Kidney epithelial cell (primary cell): ENCODE results near the gene DNMBP. TPM values are rescaled to one million over a fixed set of nuclear protein-coding genes. Genes with fewer than 3 reads are reported as not detected.

Experiments used
- DNase-seq: peaks from one replicate; pipeline ENCODE4 v3.0.0-alpha.2; 2010; ENCODE audit warnings: low read depth
- H3K27me3 ChIP-seq: 2 replicates; pipeline ENCODE4 v1.6.0; 2011; ENCODE audit warnings: low read length; ENCODE audit not compliant: control insufficient read depth, insufficient read depth
- H3K36me3 ChIP-seq: 2 replicates; pipeline ENCODE4 v1.5.1; 2011; ENCODE audit warnings: low read length; ENCODE audit not compliant: control insufficient read depth, insufficient read depth
- H3K4me3 ChIP-seq: 2 replicates; pipeline ENCODE4 v1.5.1; 2011; ENCODE audit warnings: low read depth, mild to moderate bottlenecking, control low read depth, low read length
- total RNA-seq: library from RNA; depleted of rRNA; stranded (reverse); fragments of >200 nt; gene quantifications from 2 replicates; pipeline ENCODE4 v1.2.3, GENCODE V29; 2015
- TF ChIP-seq, protein P1 (sequence below): IDR thresholded peaks from 2 replicates; pipeline ENCODE4 v1.5.1; 2011; ENCODE audit warnings: mild to moderate bottlenecking, moderate library complexity, low read length, control low read depth, inconsistent platforms; ENCODE audit not compliant: insufficient read depth, poor library complexity, severe bottlenecking

The DNMBP gene
- total RNA-seq, 1 donor from 2014 or later = 15.3 TPM

DNA sequence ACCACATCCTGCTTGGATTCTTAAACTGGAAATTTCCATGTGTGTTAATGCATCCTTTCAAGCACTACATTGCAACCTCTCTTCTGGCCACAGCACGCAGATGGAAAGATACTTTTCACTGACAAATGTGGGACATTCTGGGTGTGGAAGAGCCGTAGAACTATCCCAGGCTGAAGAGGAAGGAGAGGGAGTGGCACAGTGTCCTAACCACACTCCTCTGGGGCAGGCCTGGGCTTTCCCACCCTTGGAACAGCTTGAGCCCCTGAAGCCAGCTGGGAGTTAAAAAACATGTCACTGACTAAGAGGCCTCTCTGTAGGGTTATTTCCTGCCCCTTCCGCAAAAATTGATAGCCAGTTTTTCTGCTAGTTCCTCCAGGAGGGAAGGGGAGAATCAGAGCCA is 34.0 kb upstream of the DNMBP start:
- TF ChIP-seq, protein P1, sequence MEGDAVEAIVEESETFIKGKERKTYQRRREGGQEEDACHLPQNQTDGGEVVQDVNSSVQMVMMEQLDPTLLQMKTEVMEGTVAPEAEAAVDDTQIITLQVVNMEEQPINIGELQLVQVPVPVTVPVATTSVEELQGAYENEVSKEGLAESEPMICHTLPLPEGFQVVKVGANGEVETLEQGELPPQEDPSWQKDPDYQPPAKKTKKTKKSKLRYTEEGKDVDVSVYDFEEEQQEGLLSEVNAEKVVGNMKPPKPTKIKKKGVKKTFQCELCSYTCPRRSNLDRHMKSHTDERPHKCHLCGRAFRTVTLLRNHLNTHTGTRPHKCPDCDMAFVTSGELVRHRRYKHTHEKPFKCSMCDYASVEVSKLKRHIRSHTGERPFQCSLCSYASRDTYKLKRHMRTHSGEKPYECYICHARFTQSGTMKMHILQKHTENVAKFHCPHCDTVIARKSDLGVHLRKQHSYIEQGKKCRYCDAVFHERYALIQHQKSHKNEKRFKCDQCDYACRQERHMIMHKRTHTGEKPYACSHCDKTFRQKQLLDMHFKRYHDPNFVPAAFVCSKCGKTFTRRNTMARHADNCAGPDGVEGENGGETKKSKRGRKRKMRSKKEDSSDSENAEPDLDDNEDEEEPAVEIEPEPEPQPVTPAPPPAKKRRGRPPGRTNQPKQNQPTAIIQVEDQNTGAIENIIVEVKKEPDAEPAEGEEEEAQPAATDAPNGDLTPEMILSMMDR = no peak
- H3K36me3 ChIP-seq = no peaks in the 10 kb centered on the region
- H3K27me3 ChIP-seq = no peaks in the 10 kb centered on the region
- DNase-seq = no peak
- no peak overlapping the region for H3K4me3 ChIP-seq

DNA sequence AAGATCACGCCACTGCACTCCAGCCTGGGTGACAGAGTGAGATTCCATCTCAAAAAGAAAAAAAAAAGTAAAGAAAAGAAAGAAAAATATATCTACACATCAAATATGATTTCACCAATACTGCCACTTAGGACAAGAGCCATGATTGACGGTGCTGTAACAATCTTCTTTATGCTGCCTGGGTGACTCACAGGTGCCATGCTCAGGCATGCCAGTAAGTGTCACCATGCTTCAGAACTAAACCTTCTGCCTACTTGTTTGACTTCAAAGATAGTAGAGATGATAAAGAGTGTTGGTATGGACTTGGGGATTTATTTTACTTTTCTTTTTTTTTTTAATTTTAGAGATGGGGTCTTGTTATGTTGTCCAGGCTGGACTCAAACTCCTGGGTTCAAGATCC is 33.6 kb upstream of the DNMBP start:
- Histone ChIP-seq H3K4me3 (no peak overlapping the region), H3K36me3 (no peaks in the 10 kb centered on the region), H3K27me3 (no peaks in the 10 kb centered on the region)
- TF ChIP-seq, protein P1 = no peak
- no peak for DNase-seq

DNA sequence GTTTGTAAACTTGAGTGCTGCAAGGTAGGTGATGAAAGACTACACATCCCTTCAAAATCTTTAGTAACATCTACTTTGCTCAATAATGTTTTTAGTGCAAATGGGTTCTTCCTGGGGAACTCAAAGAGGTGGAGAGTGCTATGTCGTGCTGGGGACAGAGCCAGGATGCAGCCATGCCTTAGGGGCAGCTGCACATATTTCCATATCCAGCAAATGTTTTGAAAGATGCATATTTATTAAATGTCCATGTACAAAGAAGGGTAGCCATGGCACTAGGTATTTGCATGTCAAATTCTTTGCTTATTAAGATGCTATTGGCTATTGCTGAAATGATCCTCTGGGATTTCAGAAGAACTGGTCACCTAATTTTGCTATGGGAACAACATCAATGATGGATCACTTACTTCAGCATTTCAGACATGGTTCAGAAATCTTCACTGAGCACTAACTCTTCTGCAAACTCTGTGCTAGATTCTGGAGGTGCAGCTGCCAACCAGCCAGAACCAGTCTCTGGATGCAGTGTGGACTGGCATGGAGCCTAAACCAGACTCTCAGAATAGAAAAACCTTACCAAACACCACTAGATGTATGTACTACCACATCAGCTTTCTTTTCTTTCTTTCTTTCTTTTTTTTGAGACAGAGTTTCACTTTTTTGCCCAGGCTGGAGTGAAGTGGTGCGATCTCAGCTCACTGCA is 31.7 kb upstream of the DNMBP start:
- H3K36me3 ChIP-seq = no peaks in the 10 kb centered on the region
- no peak overlapping the region for H3K4me3 ChIP-seq
- TF ChIP-seq, protein P1 = no peak
- no peak for DNase-seq
- no peaks in the 10 kb centered on the region for H3K27me3 ChIP-seq

DNA sequence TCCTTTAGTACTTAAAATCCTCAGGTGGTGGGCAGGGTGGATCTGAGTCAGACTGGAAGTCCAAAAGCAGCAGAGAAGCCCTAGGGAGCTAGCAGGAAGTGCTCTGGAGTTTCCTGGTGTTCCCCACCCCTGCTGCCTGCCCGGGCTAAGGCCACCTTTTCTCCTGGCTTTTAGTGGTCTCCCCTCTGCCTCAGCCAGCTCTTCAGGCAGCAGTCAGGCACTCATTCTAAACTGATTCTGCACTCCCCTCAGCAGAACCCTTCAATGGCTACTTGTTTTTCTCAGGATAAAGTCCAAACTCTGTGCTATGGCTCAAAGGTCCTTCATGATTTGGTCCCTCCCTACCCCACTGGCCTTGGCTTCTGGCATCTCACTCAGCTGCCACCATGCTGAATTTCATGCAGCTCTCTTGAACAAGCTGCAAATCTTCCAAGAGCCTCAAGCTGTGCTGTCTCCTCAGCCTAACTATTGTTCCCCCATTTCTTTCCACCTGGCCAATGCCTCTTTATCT is 28.9 kb upstream of the DNMBP start:
- TF ChIP-seq, protein P1 = no peak
- Histone ChIP-seq H3K36me3 (no peaks in the 10 kb centered on the region), H3K4me3 (no peak overlapping the region), H3K27me3 (no peaks in the 10 kb centered on the region)
- DNase-seq = no peak

GRCh38 chr10:100037758-100038315 is 28.1 kb upstream of the DNMBP start:
- Histone ChIP-seq H3K27me3 (no peaks in the 10 kb centered on the region), H3K36me3 (no peaks in the 10 kb centered on the region), H3K4me3 (no peak overlapping the region)
- TF ChIP-seq, protein P1 = no peak
- DNase-seq = no peak
